HL-60 (cell line): ENCODE measurements around the gene PHYHIPL.

ENCODE experiments used
- DNase-seq, 2 experiments: peaks; one replicate each; pipeline ENCODE4 v3.0.0-alpha.2; 2010 to 2020; ENCODE audit warnings: low read depth in 1 of 2, low spot score in 1 of 2
- H3K27ac ChIP-seq: fragments of 250-450 bp; sonication (Bioruptor Pico); replicated peaks from 2 replicates; pipeline ENCODE4 v1.5.1; 2020; ENCODE audit warnings: mild to moderate bottlenecking, moderate library complexity
- H3K27me3 ChIP-seq: fragments of 250-450 bp; sonication (Bioruptor Pico); 2 replicates; pipeline ENCODE4 v1.5.1; 2021; ENCODE audit warnings: mild to moderate bottlenecking, moderate library complexity; ENCODE audit not compliant: insufficient read depth, poor library complexity, severe bottlenecking
- H3K4me3 ChIP-seq: replicated peaks from 2 replicates; pipeline ENCODE4 v1.5.1; 2011; ENCODE audit warnings: mild to moderate bottlenecking, control low read depth, low read length; ENCODE audit not compliant: insufficient read depth
- GABPA ChIP-seq: IDR thresholded peaks from 2 replicates; pipeline ENCODE4 v1.6.1; 2012; ENCODE audit warnings: low read depth
- POLR2AphosphoS5 ChIP-seq: IDR thresholded peaks from 2 replicates; pipeline ENCODE4 v1.6.1; 2012; ENCODE audit warnings: low read depth
- SPI1 ChIP-seq: IDR thresholded peaks from 2 replicates; pipeline ENCODE4 v1.6.1; 2012; ENCODE audit warnings: low read depth, mild to moderate bottlenecking, borderline replicate concordance
- long read RNA-seq: library from polyadenylated mRNA; unstranded; transcript quantifications from one replicate; pipeline ENCODE4 v2.0.0, GENCODE V29; 2020
- TF ChIP-seq, protein P1 (sequence below): IDR thresholded peaks from one replicate; pipeline ENCODE4 v1.5.1; 2011; ENCODE audit warnings: low read length, control low read depth, inconsistent platforms; ENCODE audit not compliant: insufficient read depth
- TF ChIP-seq, protein P2 (sequence below): IDR thresholded peaks from 2 replicates; pipeline ENCODE4 v1.6.1; 2012; ENCODE audit warnings: low read depth; ENCODE audit not compliant: insufficient replicate concordance

PHYHIPL gene
- long read RNA-seq, result 0 reads

DNA sequence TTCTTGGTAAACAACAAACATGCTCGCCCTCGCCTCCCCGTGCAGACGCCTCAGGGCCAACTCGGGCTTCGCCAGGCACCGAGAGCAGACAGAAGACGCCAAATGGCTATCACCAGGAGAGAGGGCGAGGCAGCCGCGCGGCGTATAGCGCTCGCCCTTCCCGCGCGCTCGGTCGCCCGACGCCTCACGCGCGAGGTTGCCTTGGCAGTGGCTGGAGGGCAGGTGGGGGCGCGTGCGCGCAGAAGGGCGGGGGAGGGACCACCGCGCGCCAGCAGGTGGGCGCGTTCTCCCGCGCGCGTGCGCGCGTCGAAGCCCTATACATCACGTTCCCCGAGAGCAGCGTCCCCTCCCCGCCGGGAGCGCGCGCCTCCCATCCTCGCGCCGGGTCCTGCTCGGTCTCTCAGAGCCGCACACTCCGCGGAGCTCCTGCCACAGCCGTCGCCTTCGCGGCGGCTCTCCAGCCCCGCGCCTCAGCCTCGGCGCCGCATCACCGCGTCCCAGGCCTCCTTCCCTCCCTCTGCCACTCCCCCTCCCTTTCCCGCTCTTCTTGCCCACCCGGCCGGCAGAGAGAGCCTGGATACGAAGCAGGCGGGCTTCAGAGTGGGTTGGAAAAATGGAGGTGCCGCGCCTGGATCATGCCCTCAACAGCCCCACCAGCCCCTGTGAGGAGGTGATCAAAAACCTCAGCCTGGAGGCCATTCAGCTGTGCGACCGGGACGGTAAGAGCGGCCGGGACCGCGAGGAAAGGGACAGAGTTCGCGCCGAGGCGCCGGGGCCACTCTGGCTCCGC is at the start of gene PHYHIPL:
Gene PHYHIPL, plus strand, starts transcription at position 403 of the 790 bp plus-strand sequence. Its CDS starts 211 bp downstream, at position 614.
- no peak within 1 kb of the TSS for H3K27ac ChIP-seq
- TF ChIP-seq, protein P1, sequence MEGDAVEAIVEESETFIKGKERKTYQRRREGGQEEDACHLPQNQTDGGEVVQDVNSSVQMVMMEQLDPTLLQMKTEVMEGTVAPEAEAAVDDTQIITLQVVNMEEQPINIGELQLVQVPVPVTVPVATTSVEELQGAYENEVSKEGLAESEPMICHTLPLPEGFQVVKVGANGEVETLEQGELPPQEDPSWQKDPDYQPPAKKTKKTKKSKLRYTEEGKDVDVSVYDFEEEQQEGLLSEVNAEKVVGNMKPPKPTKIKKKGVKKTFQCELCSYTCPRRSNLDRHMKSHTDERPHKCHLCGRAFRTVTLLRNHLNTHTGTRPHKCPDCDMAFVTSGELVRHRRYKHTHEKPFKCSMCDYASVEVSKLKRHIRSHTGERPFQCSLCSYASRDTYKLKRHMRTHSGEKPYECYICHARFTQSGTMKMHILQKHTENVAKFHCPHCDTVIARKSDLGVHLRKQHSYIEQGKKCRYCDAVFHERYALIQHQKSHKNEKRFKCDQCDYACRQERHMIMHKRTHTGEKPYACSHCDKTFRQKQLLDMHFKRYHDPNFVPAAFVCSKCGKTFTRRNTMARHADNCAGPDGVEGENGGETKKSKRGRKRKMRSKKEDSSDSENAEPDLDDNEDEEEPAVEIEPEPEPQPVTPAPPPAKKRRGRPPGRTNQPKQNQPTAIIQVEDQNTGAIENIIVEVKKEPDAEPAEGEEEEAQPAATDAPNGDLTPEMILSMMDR, result no peak
- TF ChIP-seq GABPA, result no peak
- TF ChIP-seq, protein P2, sequence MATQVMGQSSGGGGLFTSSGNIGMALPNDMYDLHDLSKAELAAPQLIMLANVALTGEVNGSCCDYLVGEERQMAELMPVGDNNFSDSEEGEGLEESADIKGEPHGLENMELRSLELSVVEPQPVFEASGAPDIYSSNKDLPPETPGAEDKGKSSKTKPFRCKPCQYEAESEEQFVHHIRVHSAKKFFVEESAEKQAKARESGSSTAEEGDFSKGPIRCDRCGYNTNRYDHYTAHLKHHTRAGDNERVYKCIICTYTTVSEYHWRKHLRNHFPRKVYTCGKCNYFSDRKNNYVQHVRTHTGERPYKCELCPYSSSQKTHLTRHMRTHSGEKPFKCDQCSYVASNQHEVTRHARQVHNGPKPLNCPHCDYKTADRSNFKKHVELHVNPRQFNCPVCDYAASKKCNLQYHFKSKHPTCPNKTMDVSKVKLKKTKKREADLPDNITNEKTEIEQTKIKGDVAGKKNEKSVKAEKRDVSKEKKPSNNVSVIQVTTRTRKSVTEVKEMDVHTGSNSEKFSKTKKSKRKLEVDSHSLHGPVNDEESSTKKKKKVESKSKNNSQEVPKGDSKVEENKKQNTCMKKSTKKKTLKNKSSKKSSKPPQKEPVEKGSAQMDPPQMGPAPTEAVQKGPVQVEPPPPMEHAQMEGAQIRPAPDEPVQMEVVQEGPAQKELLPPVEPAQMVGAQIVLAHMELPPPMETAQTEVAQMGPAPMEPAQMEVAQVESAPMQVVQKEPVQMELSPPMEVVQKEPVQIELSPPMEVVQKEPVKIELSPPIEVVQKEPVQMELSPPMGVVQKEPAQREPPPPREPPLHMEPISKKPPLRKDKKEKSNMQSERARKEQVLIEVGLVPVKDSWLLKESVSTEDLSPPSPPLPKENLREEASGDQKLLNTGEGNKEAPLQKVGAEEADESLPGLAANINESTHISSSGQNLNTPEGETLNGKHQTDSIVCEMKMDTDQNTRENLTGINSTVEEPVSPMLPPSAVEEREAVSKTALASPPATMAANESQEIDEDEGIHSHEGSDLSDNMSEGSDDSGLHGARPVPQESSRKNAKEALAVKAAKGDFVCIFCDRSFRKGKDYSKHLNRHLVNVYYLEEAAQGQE, result no peak
- TF ChIP-seq SPI1, result no peak
- no peak for TF ChIP-seq POLR2AphosphoS5
- H3K27me3 ChIP-seq, result peaks cover 8% of the 10 kb centered on the region
- no peak within 1 kb of the TSS for H3K4me3 ChIP-seq
- DNase-seq, result no peak

DNA sequence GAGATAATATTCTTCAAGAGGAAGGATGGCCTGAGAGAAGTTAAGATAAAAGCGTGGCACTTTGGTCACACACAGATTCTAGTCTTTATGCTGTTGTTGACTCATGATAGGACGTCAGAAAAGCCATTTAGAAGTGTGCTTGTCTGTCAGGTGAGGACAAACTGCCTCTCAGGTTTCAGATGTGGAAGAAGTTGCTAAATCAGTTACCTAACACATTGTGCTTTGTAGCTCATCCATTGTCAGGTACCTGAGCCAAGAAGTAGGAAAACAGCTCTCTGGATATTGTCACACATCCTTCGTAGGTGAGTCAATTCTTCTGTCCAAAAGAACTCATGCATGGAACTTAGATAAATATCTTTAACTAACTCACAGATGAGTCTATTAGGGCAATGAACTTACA is 49.5 kb upstream of the PHYHIPL start:
- Histone ChIP-seq H3K27me3 (peaks cover 2% of the 10 kb centered on the region), H3K27ac (no peak overlapping the region), H3K4me3 (no peak overlapping the region)
- TF ChIP-seq, protein P1, result no peak
- TF ChIP-seq, protein P2, result no peak
- TF ChIP-seq SPI1 (no peak), POLR2AphosphoS5 (no peak), GABPA (no peak)
- no peak for DNase-seq

DNA sequence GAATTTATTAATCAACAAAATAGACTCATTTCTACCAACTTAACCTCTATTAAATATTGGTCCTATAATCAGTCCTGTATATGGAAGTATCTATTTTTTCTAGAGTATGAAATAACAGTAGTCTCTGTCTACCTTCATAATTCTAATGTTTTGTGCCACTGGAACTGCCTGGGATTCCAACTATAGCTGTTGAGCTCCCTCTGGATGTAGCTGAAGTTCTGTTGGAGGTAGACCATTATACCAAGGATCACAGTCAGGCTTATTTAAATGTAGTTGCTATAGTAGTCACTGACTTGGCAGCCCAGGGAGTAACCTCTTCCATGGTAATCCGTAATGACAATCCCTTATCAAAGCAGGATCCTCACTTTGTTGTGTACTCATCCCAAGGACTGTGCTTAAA is 48.5 kb upstream of the PHYHIPL start:
- no peak for DNase-seq
- Histone ChIP-seq H3K27ac (no peak overlapping the region), H3K27me3 (peaks cover 2% of the 10 kb centered on the region), H3K4me3 (no peak overlapping the region)
- TF ChIP-seq SPI1, result no peak
- TF ChIP-seq POLR2AphosphoS5, result no peak
- TF ChIP-seq, protein P1, result no peak
- TF ChIP-seq, protein P2, result no peak
- no peak for TF ChIP-seq GABPA
